ENCODE results near the gene EFCAB12.

GRCh38 chr3:129413687-129414506 is 14.5 kb downstream of the EFCAB12 start:
- TF ChIP-seq CTCF (IDR thresholded peaks at IDR 0.05) (no peak), MAX (IDR thresholded peaks at IDR 0.05) (peak; percentile 42; the same call in 1 of the 2 replicates), REST (IDR thresholded peaks at IDR 0.05) (no peak), MAFK (IDR thresholded peaks at IDR 0.05; ENCODE audit: partially characterized antibody) (no peak), CHD4 (IDR thresholded peaks at IDR 0.05; ENCODE audit: borderline replicate concordance) (no peak)

Data from A549 (cell line).